ENCODE data around the gene FEN1. TPM values are rescaled to one million over a fixed set of nuclear protein-coding genes. Genes with fewer than 3 reads are reported as not detected.
A peak's percentile ranks its signal among the peaks of the same experiment; 100 is the strongest.

Gene FEN1
- total RNA-seq, 1 donor from 2014 or later = 19.8 TPM

- peak overlapping the region; percentile 36 for H3K27ac Mint-ChIP-seq (ENCODE audit: unreplicated experiment)
- H3K36me3 Mint-ChIP-seq (ENCODE audit: unreplicated experiment) = peaks cover 16% of the 10 kb centered on the region
- H3K4me3 Mint-ChIP-seq (ENCODE audit: unreplicated experiment) = no peak overlapping the region
- no peaks in the 10 kb centered on the region for H3K9me3 Mint-ChIP-seq (ENCODE audit: unreplicated experiment)
- peaks cover 11% of the 10 kb centered on the region for H3K4me1 Mint-ChIP-seq (ENCODE audit: unreplicated experiment)
- DNase-seq (ENCODE audit: extremely low spot score, unreplicated experiment) = no peak
- H3K27me3 Mint-ChIP-seq (ENCODE audit: unreplicated experiment) = no peaks in the 10 kb centered on the region
- TF ChIP-seq, protein P1, sequence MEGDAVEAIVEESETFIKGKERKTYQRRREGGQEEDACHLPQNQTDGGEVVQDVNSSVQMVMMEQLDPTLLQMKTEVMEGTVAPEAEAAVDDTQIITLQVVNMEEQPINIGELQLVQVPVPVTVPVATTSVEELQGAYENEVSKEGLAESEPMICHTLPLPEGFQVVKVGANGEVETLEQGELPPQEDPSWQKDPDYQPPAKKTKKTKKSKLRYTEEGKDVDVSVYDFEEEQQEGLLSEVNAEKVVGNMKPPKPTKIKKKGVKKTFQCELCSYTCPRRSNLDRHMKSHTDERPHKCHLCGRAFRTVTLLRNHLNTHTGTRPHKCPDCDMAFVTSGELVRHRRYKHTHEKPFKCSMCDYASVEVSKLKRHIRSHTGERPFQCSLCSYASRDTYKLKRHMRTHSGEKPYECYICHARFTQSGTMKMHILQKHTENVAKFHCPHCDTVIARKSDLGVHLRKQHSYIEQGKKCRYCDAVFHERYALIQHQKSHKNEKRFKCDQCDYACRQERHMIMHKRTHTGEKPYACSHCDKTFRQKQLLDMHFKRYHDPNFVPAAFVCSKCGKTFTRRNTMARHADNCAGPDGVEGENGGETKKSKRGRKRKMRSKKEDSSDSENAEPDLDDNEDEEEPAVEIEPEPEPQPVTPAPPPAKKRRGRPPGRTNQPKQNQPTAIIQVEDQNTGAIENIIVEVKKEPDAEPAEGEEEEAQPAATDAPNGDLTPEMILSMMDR (IDR thresholded peaks at IDR 0.05) = no peak
These were observed 7.9 kb downstream of the FEN1 start for GRCh38 chr11:61800331-61801281.

DNA sequence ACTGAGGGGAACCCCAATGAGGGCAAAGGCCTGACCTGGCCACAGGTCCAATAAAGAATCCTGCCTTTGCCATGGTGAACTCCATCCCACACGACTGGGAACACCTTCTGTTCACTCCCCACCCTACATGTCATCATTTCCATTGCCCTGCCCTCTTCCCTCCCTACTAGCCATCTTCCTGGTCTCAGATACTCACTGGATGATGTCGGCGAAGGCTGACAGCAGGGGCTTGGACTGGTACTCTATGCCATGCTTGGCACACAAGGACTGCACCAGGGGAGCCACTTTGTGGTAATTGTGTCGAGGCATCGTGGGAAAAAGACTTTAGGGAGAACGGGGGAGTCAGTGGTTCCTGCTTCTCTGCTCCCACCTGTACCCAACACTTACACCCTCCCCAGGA lies 9.9 kb downstream of the FEN1 start:
- no peak overlapping the region for H3K27ac Mint-ChIP-seq (ENCODE audit: unreplicated experiment)
- H3K4me3 Mint-ChIP-seq (ENCODE audit: unreplicated experiment) = no peak overlapping the region
- H3K27me3 Mint-ChIP-seq (ENCODE audit: unreplicated experiment) = no peaks in the 10 kb centered on the region
- H3K4me1 Mint-ChIP-seq (ENCODE audit: unreplicated experiment) = peaks cover 3% of the 10 kb centered on the region
- no peak for DNase-seq (ENCODE audit: extremely low spot score, unreplicated experiment)
- H3K36me3 Mint-ChIP-seq (ENCODE audit: unreplicated experiment) = peaks cover 22% of the 10 kb centered on the region
- TF ChIP-seq, protein P1 (IDR thresholded peaks at IDR 0.05) = no peak
- no peaks in the 10 kb centered on the region for H3K9me3 Mint-ChIP-seq (ENCODE audit: unreplicated experiment)

- H3K36me3 Mint-ChIP-seq (ENCODE audit: unreplicated experiment) = peaks cover 26% of the 10 kb centered on the region
- H3K4me3 Mint-ChIP-seq (ENCODE audit: unreplicated experiment) = no peak overlapping the region
- no peaks in the 10 kb centered on the region for H3K9me3 Mint-ChIP-seq (ENCODE audit: unreplicated experiment)
- H3K27ac Mint-ChIP-seq (ENCODE audit: unreplicated experiment) = peak overlapping the region; percentile 20
- no peaks in the 10 kb centered on the region for H3K4me1 Mint-ChIP-seq (ENCODE audit: unreplicated experiment)
- DNase-seq (ENCODE audit: extremely low spot score, unreplicated experiment) = no peak
- TF ChIP-seq, protein P1 (IDR thresholded peaks at IDR 0.05) = no peak
- H3K27me3 Mint-ChIP-seq (ENCODE audit: unreplicated experiment) = no peaks in the 10 kb centered on the region
These were observed 11.4 kb downstream of the FEN1 start for GRCh38 chr11:61803889-61804647.

DNA sequence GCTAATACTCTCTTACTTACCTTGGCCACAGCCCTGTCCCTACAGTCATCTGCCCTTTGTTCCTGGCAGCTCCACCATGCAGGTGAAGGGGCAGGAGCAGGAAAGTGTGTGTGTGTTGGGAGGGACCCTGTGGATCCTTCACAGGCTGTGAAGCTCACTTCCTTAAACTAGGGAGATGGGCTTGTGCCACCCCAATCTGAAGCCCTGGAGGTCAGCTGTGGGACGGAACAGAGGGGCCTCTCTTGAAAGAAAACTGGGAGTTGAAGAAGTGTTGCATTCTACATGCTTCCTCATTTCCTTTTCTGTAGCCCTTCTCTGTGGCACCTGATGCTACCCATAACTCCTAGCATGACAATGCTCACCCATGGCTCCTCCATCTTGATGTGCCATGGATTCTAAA lies 12.4 kb downstream of the FEN1 start:
- no peak overlapping the region for H3K27ac Mint-ChIP-seq (ENCODE audit: unreplicated experiment)
- peaks cover 26% of the 10 kb centered on the region for H3K36me3 Mint-ChIP-seq (ENCODE audit: unreplicated experiment)
- no peaks in the 10 kb centered on the region for H3K4me1 Mint-ChIP-seq (ENCODE audit: unreplicated experiment)
- H3K9me3 Mint-ChIP-seq (ENCODE audit: unreplicated experiment) = no peaks in the 10 kb centered on the region
- TF ChIP-seq, protein P1 (IDR thresholded peaks at IDR 0.05) = no peak
- DNase-seq (ENCODE audit: extremely low spot score, unreplicated experiment) = no peak
- no peaks in the 10 kb centered on the region for H3K27me3 Mint-ChIP-seq (ENCODE audit: unreplicated experiment)
- H3K4me3 Mint-ChIP-seq (ENCODE audit: unreplicated experiment) = no peak overlapping the region

DNA sequence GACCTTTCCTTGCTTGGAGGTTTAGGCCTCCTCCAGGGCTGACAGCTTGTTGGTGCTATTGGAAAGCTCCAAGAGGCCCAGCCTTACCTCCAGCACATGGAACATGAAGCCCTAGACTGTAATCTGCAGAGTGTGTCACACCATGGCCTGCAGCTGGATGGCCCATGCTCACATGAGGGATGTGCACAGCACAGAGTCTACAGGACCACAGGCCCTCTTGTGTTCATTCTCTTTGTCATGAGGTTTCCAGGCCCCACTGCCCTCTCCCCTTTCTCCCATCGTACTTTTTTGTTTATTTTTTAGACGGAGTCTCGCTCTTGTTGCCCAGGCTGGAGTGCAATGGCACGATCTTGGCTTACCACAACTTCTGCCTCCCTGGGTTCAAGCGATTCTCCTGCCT lies 14.1 kb downstream of the FEN1 start:
- DNase-seq (ENCODE audit: extremely low spot score, unreplicated experiment) = no peak
- Mint-ChIP-seq H3K27me3 (ENCODE audit: unreplicated experiment) (no peaks in the 10 kb centered on the region), H3K4me3 (ENCODE audit: unreplicated experiment) (no peak overlapping the region), H3K9me3 (ENCODE audit: unreplicated experiment) (no peaks in the 10 kb centered on the region), H3K4me1 (ENCODE audit: unreplicated experiment) (no peaks in the 10 kb centered on the region), H3K36me3 (ENCODE audit: unreplicated experiment) (peaks cover 22% of the 10 kb centered on the region), H3K27ac (ENCODE audit: unreplicated experiment) (no peak overlapping the region)
- TF ChIP-seq, protein P1 (IDR thresholded peaks at IDR 0.05) = no peak
